T-helper 17 cell (primary cell): ENCODE results near the gene PGR. TPM values are rescaled to one million over a fixed set of nuclear protein-coding genes. Genes with fewer than 3 reads are reported as not detected.

Source experiments
- ATAC-seq: fragments of 150-1000 bp; cut with Tn5 transposase; 2 replicates; pipeline ENCODE4 v1.10.0; 2021; ENCODE audit warnings: mild to moderate bottlenecking, moderate library complexity
- DNase-seq, 3 donors: peaks; one replicate each; pipeline versions ENCODE4 v3.0.0 to v3.0.0-alpha.2; 2020 to 2021
- H3K9me3 ChIP-seq: one replicate; pipeline ENCODE4 v1.7.0; 2013; ENCODE audit warnings: low read length, mild to moderate bottlenecking; ENCODE audit not compliant: control insufficient read depth, poor library complexity, severe bottlenecking
- H3K27ac Mint-ChIP-seq: one replicate; pipeline ENCODE4 v1.8.0; 2022; ENCODE audit warnings: mild to moderate bottlenecking, moderate library complexity, mixed read lengths
- H3K27me3 Mint-ChIP-seq: one replicate; pipeline ENCODE4 v1.8.0; 2022; ENCODE audit warnings: mixed read lengths
- H3K36me3 Mint-ChIP-seq: one replicate; pipeline ENCODE4 v1.8.0; 2022; ENCODE audit warnings: low read depth, mixed read lengths
- H3K4me1 Mint-ChIP-seq: one replicate; pipeline ENCODE4 v1.8.0; 2022; ENCODE audit warnings: mild to moderate bottlenecking, mixed read lengths
- H3K4me3 Mint-ChIP-seq: one replicate; pipeline ENCODE4 v1.8.0; 2022; ENCODE audit warnings: mild to moderate bottlenecking, moderate library complexity, mixed read lengths
- total RNA-seq, 4 donors: library from RNA in 2 of 4; stranded (reverse) in 2 of 4; gene quantifications; one replicate each; pipeline ENCODE4 v1.2.3 and lab custom pipeline; 2022 to 2026

The PGR gene
- total RNA-seq, 2 donors from 2014 or later: not detected

- Mint-ChIP-seq H3K36me3 (no peaks in the 10 kb centered on the region), H3K27ac (no peak overlapping the region), H3K27me3 (no peaks in the 10 kb centered on the region), H3K4me1 (no peaks in the 10 kb centered on the region), H3K4me3 (no peak overlapping the region)
- DNase-seq (no peak), ATAC-seq (no peak)
- H3K9me3 ChIP-seq: no peaks in the 10 kb centered on the region
Measured at GRCh38 chr11:101049813-101050212, 79.8 kb downstream of the PGR start.

- H3K4me3 Mint-ChIP-seq: no peak overlapping the region
- no peaks in the 10 kb centered on the region for H3K27me3 Mint-ChIP-seq
- H3K4me1 Mint-ChIP-seq: no peaks in the 10 kb centered on the region
- DNase-seq (no peak), ATAC-seq (no peak)
- no peak overlapping the region for H3K27ac Mint-ChIP-seq
- no peaks in the 10 kb centered on the region for H3K9me3 ChIP-seq
- H3K36me3 Mint-ChIP-seq: no peaks in the 10 kb centered on the region
Measured at GRCh38 chr11:101049123-101049522, 80.5 kb downstream of the PGR start.

GRCh38 chr11:101048479-101048878 is 81.1 kb downstream of the PGR start:
- Mint-ChIP-seq H3K4me3 (no peak overlapping the region), H3K27ac (no peak overlapping the region)

GRCh38 chr11:101046947-101047346 is 82.7 kb downstream of the PGR start:
- H3K27ac Mint-ChIP-seq: no peak overlapping the region
- no peaks in the 10 kb centered on the region for H3K9me3 ChIP-seq
- no peaks in the 10 kb centered on the region for H3K27me3 Mint-ChIP-seq
- H3K36me3 Mint-ChIP-seq: no peaks in the 10 kb centered on the region
- ATAC-seq: no peak
- no peak for DNase-seq
- no peak overlapping the region for H3K4me3 Mint-ChIP-seq
- no peaks in the 10 kb centered on the region for H3K4me1 Mint-ChIP-seq

More at GRCh38 chr11:101048479-101048878, 81.1 kb downstream of the PGR start:
- Mint-ChIP-seq H3K4me1 (no peaks in the 10 kb centered on the region), H3K27me3 (no peaks in the 10 kb centered on the region), H3K36me3 (no peaks in the 10 kb centered on the region)
- no peaks in the 10 kb centered on the region for H3K9me3 ChIP-seq
- DNase-seq: no peak
- no peak for ATAC-seq

GRCh38 chr11:101045415-101045814 is 84.2 kb downstream of the PGR start:
- no peaks in the 10 kb centered on the region for H3K9me3 ChIP-seq
- DNase-seq (no peak), ATAC-seq (no peak)
- H3K4me3 Mint-ChIP-seq: no peak overlapping the region
- H3K4me1 Mint-ChIP-seq: no peaks in the 10 kb centered on the region
- H3K27ac Mint-ChIP-seq: no peak overlapping the region
- H3K36me3 Mint-ChIP-seq: no peaks in the 10 kb centered on the region
- H3K27me3 Mint-ChIP-seq: no peaks in the 10 kb centered on the region

- Mint-ChIP-seq H3K4me1 (no peaks in the 10 kb centered on the region), H3K36me3 (no peaks in the 10 kb centered on the region), H3K4me3 (no peak overlapping the region), H3K27ac (no peak overlapping the region), H3K27me3 (no peaks in the 10 kb centered on the region)
- no peak for ATAC-seq
- DNase-seq: no peak
- H3K9me3 ChIP-seq: no peaks in the 10 kb centered on the region
Measured at GRCh38 chr11:101043940-101044339, 85.7 kb downstream of the PGR start.

- Mint-ChIP-seq H3K27ac (no peak overlapping the region), H3K36me3 (no peaks in the 10 kb centered on the region), H3K27me3 (no peaks in the 10 kb centered on the region), H3K4me3 (no peak overlapping the region), H3K4me1 (no peaks in the 10 kb centered on the region)
- H3K9me3 ChIP-seq: no peaks in the 10 kb centered on the region
- ATAC-seq (no peak), DNase-seq (no peak)
Measured at GRCh38 chr11:101035872-101036271, 93.7 kb downstream of the PGR start.

- Mint-ChIP-seq H3K27me3 (no peaks in the 10 kb centered on the region), H3K4me1 (no peaks in the 10 kb centered on the region), H3K27ac (no peak overlapping the region), H3K36me3 (no peaks in the 10 kb centered on the region), H3K4me3 (no peak overlapping the region)
- ATAC-seq (no peak), DNase-seq (no peak)
- H3K9me3 ChIP-seq: no peaks in the 10 kb centered on the region
Measured at GRCh38 chr11:101034076-101034475, 95.5 kb downstream of the PGR start.

GRCh38 chr11:101032991-101033390 is 96.6 kb downstream of the PGR start:
- Mint-ChIP-seq H3K27me3 (no peaks in the 10 kb centered on the region), H3K4me3 (no peak overlapping the region)
- no peak for ATAC-seq

GRCh38 chr11:101031713-101032112 is 97.9 kb downstream of the PGR start:
- Mint-ChIP-seq H3K4me1 (no peaks in the 10 kb centered on the region), H3K27ac (no peak overlapping the region), H3K36me3 (no peaks in the 10 kb centered on the region), H3K27me3 (no peaks in the 10 kb centered on the region), H3K4me3 (no peak overlapping the region)
- ATAC-seq: no peak
- no peaks in the 10 kb centered on the region for H3K9me3 ChIP-seq
- DNase-seq: no peak

More at GRCh38 chr11:101032991-101033390, 96.6 kb downstream of the PGR start:
- DNase-seq: no peak
- no peaks in the 10 kb centered on the region for H3K36me3 Mint-ChIP-seq
- no peaks in the 10 kb centered on the region for H3K4me1 Mint-ChIP-seq
- no peak overlapping the region for H3K27ac Mint-ChIP-seq
- H3K9me3 ChIP-seq: no peaks in the 10 kb centered on the region

- no peaks in the 10 kb centered on the region for H3K36me3 Mint-ChIP-seq
- H3K4me1 Mint-ChIP-seq: no peaks in the 10 kb centered on the region
- no peaks in the 10 kb centered on the region for H3K9me3 ChIP-seq
- no peaks in the 10 kb centered on the region for H3K27me3 Mint-ChIP-seq
- DNase-seq (no peak), ATAC-seq (no peak)
- H3K27ac Mint-ChIP-seq: no peak overlapping the region
- no peak overlapping the region for H3K4me3 Mint-ChIP-seq
Measured at GRCh38 chr11:101030692-101031091, 98.9 kb downstream of the PGR start.

- Mint-ChIP-seq H3K4me1 (no peaks in the 10 kb centered on the region), H3K36me3 (no peaks in the 10 kb centered on the region), H3K27ac (no peak overlapping the region), H3K27me3 (no peaks in the 10 kb centered on the region), H3K4me3 (no peak overlapping the region)
- DNase-seq (no peak), ATAC-seq (no peak)
- H3K9me3 ChIP-seq: no peaks in the 10 kb centered on the region
Measured at GRCh38 chr11:101030015-101030414, 99.6 kb downstream of the PGR start.

GRCh38 chr11:101028644-101029043 is 101.0 kb downstream of the PGR start:
- ATAC-seq (no peak), DNase-seq (no peak)
- H3K4me1 Mint-ChIP-seq: no peaks in the 10 kb centered on the region
- no peak overlapping the region for H3K4me3 Mint-ChIP-seq
- no peaks in the 10 kb centered on the region for H3K27me3 Mint-ChIP-seq
- H3K9me3 ChIP-seq: no peaks in the 10 kb centered on the region
- H3K27ac Mint-ChIP-seq: no peak overlapping the region
- H3K36me3 Mint-ChIP-seq: no peaks in the 10 kb centered on the region

GRCh38 chr11:101022256-101022655 is 107.4 kb downstream of the PGR start:
- H3K9me3 ChIP-seq: no peaks in the 10 kb centered on the region
- DNase-seq: no peak
- no peaks in the 10 kb centered on the region for H3K27me3 Mint-ChIP-seq
- H3K4me1 Mint-ChIP-seq: no peaks in the 10 kb centered on the region
- H3K4me3 Mint-ChIP-seq: no peak overlapping the region
- no peak for ATAC-seq
- no peak overlapping the region for H3K27ac Mint-ChIP-seq
- H3K36me3 Mint-ChIP-seq: no peaks in the 10 kb centered on the region

- H3K4me3 Mint-ChIP-seq: no peak overlapping the region
- ATAC-seq: no peak
- no peak for DNase-seq
- H3K36me3 Mint-ChIP-seq: no peaks in the 10 kb centered on the region
- no peak overlapping the region for H3K27ac Mint-ChIP-seq
- no peaks in the 10 kb centered on the region for H3K27me3 Mint-ChIP-seq
- H3K9me3 ChIP-seq: no peaks in the 10 kb centered on the region
- no peaks in the 10 kb centered on the region for H3K4me1 Mint-ChIP-seq
Measured at GRCh38 chr11:101019870-101020269, 109.7 kb downstream of the PGR start.
